ENCODE results near the gene RMRP.

DNA sequence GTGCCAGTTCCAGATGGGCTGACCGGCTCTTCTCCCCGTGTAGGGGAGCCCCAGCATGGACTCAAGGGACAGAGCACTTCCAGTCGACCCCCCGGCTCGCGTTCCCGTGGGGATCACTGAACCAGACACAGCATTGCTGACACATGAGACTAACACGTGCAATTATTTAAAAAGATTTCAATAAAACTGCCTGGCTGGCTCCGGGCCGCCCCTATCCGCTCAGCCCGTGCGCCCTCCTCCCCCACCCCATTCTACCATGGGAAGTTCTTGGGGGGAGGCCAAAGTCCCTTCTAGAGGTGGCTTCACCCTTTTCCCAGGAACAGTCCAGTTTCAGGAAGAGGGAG lies 48.0 kb downstream of the RMRP start:
- TF ChIP-seq POLR2A (IDR thresholded peaks at IDR 0.05): no peak
- TF ChIP-seq, protein P1, sequence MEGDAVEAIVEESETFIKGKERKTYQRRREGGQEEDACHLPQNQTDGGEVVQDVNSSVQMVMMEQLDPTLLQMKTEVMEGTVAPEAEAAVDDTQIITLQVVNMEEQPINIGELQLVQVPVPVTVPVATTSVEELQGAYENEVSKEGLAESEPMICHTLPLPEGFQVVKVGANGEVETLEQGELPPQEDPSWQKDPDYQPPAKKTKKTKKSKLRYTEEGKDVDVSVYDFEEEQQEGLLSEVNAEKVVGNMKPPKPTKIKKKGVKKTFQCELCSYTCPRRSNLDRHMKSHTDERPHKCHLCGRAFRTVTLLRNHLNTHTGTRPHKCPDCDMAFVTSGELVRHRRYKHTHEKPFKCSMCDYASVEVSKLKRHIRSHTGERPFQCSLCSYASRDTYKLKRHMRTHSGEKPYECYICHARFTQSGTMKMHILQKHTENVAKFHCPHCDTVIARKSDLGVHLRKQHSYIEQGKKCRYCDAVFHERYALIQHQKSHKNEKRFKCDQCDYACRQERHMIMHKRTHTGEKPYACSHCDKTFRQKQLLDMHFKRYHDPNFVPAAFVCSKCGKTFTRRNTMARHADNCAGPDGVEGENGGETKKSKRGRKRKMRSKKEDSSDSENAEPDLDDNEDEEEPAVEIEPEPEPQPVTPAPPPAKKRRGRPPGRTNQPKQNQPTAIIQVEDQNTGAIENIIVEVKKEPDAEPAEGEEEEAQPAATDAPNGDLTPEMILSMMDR (IDR thresholded peaks at IDR 0.05): no peak

Data from lower leg skin (tissue), 3 donors.